MM.1S (cell line): ENCODE data around the gene SIRT2.

Experiments
- EZH2 ChIP-seq: fragments of 300-600 bp; sonication (generic); optimal IDR thresholded peaks from 2 replicates; pipeline ENCODE3; 2017; ENCODE audit warnings: low read depth, mild to moderate bottlenecking, antibody characterized with exemption, low read length, mixed read lengths
- EZH2phosphoT487 ChIP-seq: fragments of 300-600 bp; sonication (generic); IDR thresholded peaks from 2 replicates; pipeline ENCODE4 v1.6.1; 2018; ENCODE audit warnings: antibody characterized with exemption, low read length
- TF ChIP-seq, protein P1 (sequence below): fragments of 300-600 bp; sonication (generic); IDR thresholded peaks from 2 replicates; pipeline ENCODE4 v1.5.1; 2016; ENCODE audit warnings: antibody characterized with exemption, low read length, mixed read lengths

GRCh38 chr19:38889803-38890202, 9.6 kb downstream of the SIRT2 start:
- TF ChIP-seq, protein P1, sequence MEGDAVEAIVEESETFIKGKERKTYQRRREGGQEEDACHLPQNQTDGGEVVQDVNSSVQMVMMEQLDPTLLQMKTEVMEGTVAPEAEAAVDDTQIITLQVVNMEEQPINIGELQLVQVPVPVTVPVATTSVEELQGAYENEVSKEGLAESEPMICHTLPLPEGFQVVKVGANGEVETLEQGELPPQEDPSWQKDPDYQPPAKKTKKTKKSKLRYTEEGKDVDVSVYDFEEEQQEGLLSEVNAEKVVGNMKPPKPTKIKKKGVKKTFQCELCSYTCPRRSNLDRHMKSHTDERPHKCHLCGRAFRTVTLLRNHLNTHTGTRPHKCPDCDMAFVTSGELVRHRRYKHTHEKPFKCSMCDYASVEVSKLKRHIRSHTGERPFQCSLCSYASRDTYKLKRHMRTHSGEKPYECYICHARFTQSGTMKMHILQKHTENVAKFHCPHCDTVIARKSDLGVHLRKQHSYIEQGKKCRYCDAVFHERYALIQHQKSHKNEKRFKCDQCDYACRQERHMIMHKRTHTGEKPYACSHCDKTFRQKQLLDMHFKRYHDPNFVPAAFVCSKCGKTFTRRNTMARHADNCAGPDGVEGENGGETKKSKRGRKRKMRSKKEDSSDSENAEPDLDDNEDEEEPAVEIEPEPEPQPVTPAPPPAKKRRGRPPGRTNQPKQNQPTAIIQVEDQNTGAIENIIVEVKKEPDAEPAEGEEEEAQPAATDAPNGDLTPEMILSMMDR: no peak
- TF ChIP-seq EZH2phosphoT487 (no peak), EZH2 (no peak)
